IMR-90 (cell line): Measurements from ENCODE around the gene B4GALT5. TPM values are rescaled to one million over a fixed set of nuclear protein-coding genes. Genes with fewer than 3 reads are reported as not detected.

Experiments
- ATAC-seq: fragments of 200-7000 bp; cut with Tn5 transposase; 2 replicates; pipeline ENCODE4 v1.9.1; 2020; ENCODE audit warnings: low read depth, mild to moderate bottlenecking, moderate library complexity
- BruUV-seq: library from RNA; stranded (reverse); fragments of 400-500 nt; replicated peaks from 2 replicates; lab custom pipeline; 2021; lab: Mats Ljungman, UMichigan
- CTCF ChIA-PET: fragments of 300-600 bp; formaldehyde crosslinking; extraction: SDS; loops from one replicate; lab custom pipeline; 2021; ENCODE audit warnings: antibody characterized with exemption; lab: Yijun Ruan, JAX
- POLR2A ChIA-PET: fragments of 300-600 bp; sonication (Branson Sonifier 250); formaldehyde crosslinking; loops from one replicate; lab custom pipeline; 2022; ENCODE audit warnings: antibody characterized with exemption; ENCODE audit not compliant: unreplicated experiment; lab: Charles Lee
- DNase-seq: peaks from one replicate; pipeline ENCODE4 v3.0.0; 2013
- H2AFZ ChIP-seq: replicated peaks from 2 replicates; pipeline ENCODE3; 2013; ENCODE audit warnings: low read length, mild to moderate bottlenecking; ENCODE audit not compliant: poor library complexity
- H2AK5ac ChIP-seq: 2 replicates; pipeline ENCODE4 v1.6.1; 2013; ENCODE audit warnings: low read depth, low read length, inconsistent platforms
- H2AK9ac ChIP-seq: replicated peaks from 2 replicates; pipeline ENCODE3; 2013; ENCODE audit warnings: mild to moderate bottlenecking, low read depth, low read length, moderate library complexity; ENCODE audit not compliant: poor library complexity
- H2BK120ac ChIP-seq: 2 replicates; pipeline ENCODE4 v1.6.1; 2013; ENCODE audit warnings: low read depth, low read length, inconsistent platforms
- H2BK15ac ChIP-seq: 3 replicates; pipeline ENCODE4 v1.6.1; 2013; ENCODE audit warnings: low read depth, low read length, inconsistent platforms
- H2BK20ac ChIP-seq: 2 replicates; pipeline ENCODE4 v1.6.1; 2013; ENCODE audit warnings: low read depth, mild to moderate bottlenecking, inconsistent platforms, low read length, moderate library complexity
- H2BK5ac ChIP-seq: 2 replicates; pipeline ENCODE4 v1.6.1; 2013; ENCODE audit warnings: mild to moderate bottlenecking, low read depth, low read length, inconsistent platforms; ENCODE audit not compliant: poor library complexity, severe bottlenecking
- H3K14ac ChIP-seq: replicated peaks from 2 replicates; pipeline ENCODE4 v1.6.1; 2013; ENCODE audit warnings: low read depth, low read length, inconsistent platforms
- H3K18ac ChIP-seq: 2 replicates; pipeline ENCODE4 v1.6.1; 2013; ENCODE audit warnings: low read depth, low read length, control low read depth
- H3K23ac ChIP-seq: 2 replicates; pipeline ENCODE4 v1.6.1; 2013; ENCODE audit warnings: low read depth, low read length, inconsistent platforms
- H3K27ac ChIP-seq: 2 replicates; pipeline ENCODE4 v1.5.1; 2013; ENCODE audit warnings: mild to moderate bottlenecking, control low read depth, low read length; ENCODE audit not compliant: insufficient read depth
- H3K27me3 ChIP-seq: 2 replicates; pipeline ENCODE4 v1.6.1; 2013; ENCODE audit warnings: low read length; ENCODE audit not compliant: control insufficient read depth, insufficient read depth
- H3K36me3 ChIP-seq: 2 replicates; pipeline ENCODE4 v1.6.1; 2013; ENCODE audit warnings: low read length, mixed read lengths; ENCODE audit not compliant: control insufficient read depth, insufficient read depth
- H3K4ac ChIP-seq: 2 replicates; pipeline ENCODE4 v1.6.1; 2013; ENCODE audit warnings: low read depth, low read length, inconsistent platforms
- H3K4me1 ChIP-seq: 2 replicates; pipeline ENCODE4 v1.6.1; 2013; ENCODE audit warnings: low read length, mixed read lengths; ENCODE audit not compliant: control insufficient read depth, insufficient read depth
- H3K4me2 ChIP-seq: 2 replicates; pipeline ENCODE4 v1.6.1; 2013; ENCODE audit warnings: low read depth, mild to moderate bottlenecking, control low read depth, low read length, moderate library complexity
- H3K4me3 ChIP-seq: 2 replicates; pipeline ENCODE4 v1.5.1; 2013; ENCODE audit warnings: low read depth, mild to moderate bottlenecking, control low read depth, low read length, moderate library complexity; ENCODE audit not compliant: insufficient read depth
- H3K56ac ChIP-seq: 2 replicates; pipeline ENCODE4 v1.6.1; 2013; ENCODE audit warnings: low read length, inconsistent platforms; ENCODE audit not compliant: insufficient read depth; ENCODE audit errors: extremely low read depth
- H3K79me1 ChIP-seq, 2 experiments: 2 replicates each; pipeline ENCODE4 v1.6.1; 2013; ENCODE audit warnings: low read length in 2 of 2, inconsistent platforms in 1 of 2, low read depth in 1 of 2
- H3K9ac ChIP-seq: 2 replicates; pipeline ENCODE4 v1.6.1; 2013; ENCODE audit warnings: low read depth, low read length, control low read depth
- H3K9me1 ChIP-seq: 2 replicates; pipeline ENCODE4 v1.6.1; 2013; ENCODE audit warnings: low read length, inconsistent platforms; ENCODE audit not compliant: insufficient read depth
- H3K9me3 ChIP-seq: 2 replicates; pipeline ENCODE4 v1.6.1; 2013; ENCODE audit warnings: low read length; ENCODE audit not compliant: control insufficient read depth, insufficient read depth
- H4K20me1 ChIP-seq: 2 replicates; pipeline ENCODE4 v1.6.1; 2013; ENCODE audit warnings: low read length, inconsistent platforms; ENCODE audit not compliant: insufficient read depth
- H4K5ac ChIP-seq: 2 replicates; pipeline ENCODE4 v1.6.1; 2013; ENCODE audit warnings: mild to moderate bottlenecking, low read depth, low read length, control low read depth
- H4K8ac ChIP-seq, 2 experiments: 2 replicates each; pipeline ENCODE4 v1.6.1; 2013; ENCODE audit warnings: low read depth in 2 of 2, low read length in 2 of 2, control low read depth in 1 of 2, inconsistent platforms in 1 of 2
- H4K91ac ChIP-seq: 2 replicates; pipeline ENCODE4 v1.6.1; 2013; ENCODE audit warnings: low read depth, low read length, inconsistent platforms; ENCODE audit not compliant: insufficient read depth
- CTCF ChIP-seq: conservative IDR thresholded peaks from 2 replicates; pipeline ENCODE4 v1.5.1; 2012; ENCODE audit warnings: mild to moderate bottlenecking, low read depth, low read length, improper control_type of control experiment
- MAFK ChIP-seq: IDR thresholded peaks from 2 replicates; pipeline ENCODE4 v1.6.1; 2012; ENCODE audit warnings: low read depth, low read length, improper control_type of control experiment
- MAZ ChIP-seq: IDR thresholded peaks from 2 replicates; pipeline ENCODE4 v1.6.1; 2012; ENCODE audit warnings: low read depth, mild to moderate bottlenecking, low read length, improper control_type of control experiment, moderate library complexity, borderline replicate concordance
- NFE2L2 ChIP-seq: fragments of 150-350 bp; IDR thresholded peaks from 2 replicates; pipeline ENCODE4 v1.6.1; 2016; ENCODE audit warnings: low read depth, mild to moderate bottlenecking, low read length
- RAD21 ChIP-seq: IDR thresholded peaks from 2 replicates; pipeline ENCODE4 v1.6.1; 2012; ENCODE audit warnings: low read length, improper control_type of control experiment
- RCOR1 ChIP-seq: IDR thresholded peaks from 2 replicates; pipeline ENCODE4 v1.6.1; 2012; ENCODE audit warnings: mild to moderate bottlenecking, low read length, improper control_type of control experiment; ENCODE audit not compliant: insufficient replicate concordance
- USF2 ChIP-seq: fragments of 150-350 bp; IDR thresholded peaks from 2 replicates; pipeline ENCODE4 v1.6.1; 2017; ENCODE audit warnings: mild to moderate bottlenecking, antibody characterized with exemption, low read length, low read depth
- WGBS, 2 experiments: methylation state at CpG; one replicate each; pipeline versions ENCODE4 v1.1.5 to v1.1.7; 2013; ENCODE audit warnings: missing lambda C conversion rate in 2 of 2; ENCODE audit not compliant: insufficient read length in 1 of 2; ENCODE audit errors: extremely low coverage in 2 of 2; 5-methylcytosine and 5-hydroxymethylcytosine counted together
- dilution Hi-C: fragments of 300-500 bp; cut with HindIII; formaldehyde crosslinking; loops from one replicate; pipeline ENCODE4 v1.14.3; 2018; ENCODE audit warnings: low sequenced_read_pairs; ENCODE audit not compliant: unreplicated experiment
- in situ Hi-C: fragments of 300-500 bp; cut with MboI; formaldehyde crosslinking; loops from 3 replicates; pipeline ENCODE4 v1.14.3; 2019; ENCODE audit warnings: low sequenced_read_pairs, inconsistent platforms, mixed read lengths
- intact Hi-C: fragments of 100-400 bp; cut with micrococcal nuclease; formaldehyde crosslinking; loops from 2 replicates; pipeline ENCODE4 v1.10.0; 2022
- polyA plus RNA-seq, 3 experiments: library from polyadenylated mRNA; depleted of rRNA; stranded (reverse); fragments of >200 nt; gene quantifications; 2 replicates each; pipeline ENCODE4 v1.2.3, GENCODE V29; 2012; ENCODE audit warnings: low replicate concordance in 1 of 3
- total RNA-seq: library from RNA; depleted of rRNA; stranded (reverse); fragments of >200 nt; gene quantifications from 2 replicates; pipeline ENCODE4 v1.2.3, GENCODE V29; 2012

Gene B4GALT5
- total and polyA plus RNA-seq, 2 of the 4 experiments (the other 2 are of a cell fraction), result 11.3 to 20.4 TPM

GRCh38 chr20:49591217-49591865, 122.3 kb downstream of the B4GALT5 start:
- POLR2A ChIA-PET, result no interaction called here
- no peaks in the 10 kb centered on the region for H3K27me3 ChIP-seq
- H2BK120ac ChIP-seq, result peak overlapping the region; percentile 59
- no TSS peak for BruUV-seq
- intact Hi-C loops (no loop called here), in situ Hi-C loops (no loop called here), dilution Hi-C loops (no loop called here)
- 0 out of 2 replicates have a peak, but pooled peaks cover 6% of the 10 kb centered on the region for H3K9me1 ChIP-seq
- H4K91ac ChIP-seq, result peak overlapping the region; percentile 91; the same call in 1 of the 2 replicates
- H3K36me3 ChIP-seq, result no peaks in the 10 kb centered on the region
- peaks cover 32% of the 10 kb centered on the region for H3K4me1 ChIP-seq
- H2AFZ ChIP-seq, result no peak overlapping the region
- H3K79me1 ChIP-seq, result no peaks in the 10 kb centered on the region
- no peak overlapping the region; the same call in 2 of the 3 replicates for H2BK15ac ChIP-seq
- H3K4me2 ChIP-seq, result no peak overlapping the region
- peak overlapping the region; percentile 13; the same call in 1 of the 2 replicates for H2BK20ac ChIP-seq
- no peak overlapping the region for H2AK9ac ChIP-seq
- H3K4me3 ChIP-seq, result no peak overlapping the region
- peak overlapping the region; percentile 15; the same call in 1 of the 2 replicates for H3K27ac ChIP-seq
- 0 out of 2 replicates have a peak overlapping the region, but pooled peaks have one; percentile 13 for H3K4ac ChIP-seq
- TF ChIP-seq MAFK (no peak), RAD21 (no peak), RCOR1 (no peak), NFE2L2 (no peak), MAZ (no peak), CTCF (no peak), USF2 (no peak)
- H3K9ac ChIP-seq, result 0 out of 2 replicates have a peak overlapping the region, but pooled peaks have one; percentile 32
- H3K18ac ChIP-seq, result peak overlapping the region; percentile 18
- peak; percentile 70 for DNase-seq
- no peak overlapping the region for H3K14ac ChIP-seq
- H4K20me1 ChIP-seq, result no peaks in the 10 kb centered on the region
- no CpG with 5 or more reads among the region's 4 CpGs for WGBS, 2 experiments
- no peak overlapping the region for H3K56ac ChIP-seq
- no peaks in the 10 kb centered on the region for H3K9me3 ChIP-seq
- H2AK5ac ChIP-seq, result 0 out of 2 replicates have a peak overlapping the region, but pooled peaks have one; percentile 8
- no peak overlapping the region; the same call in 1 of the 2 replicates for H3K23ac ChIP-seq
- peak overlapping the region; percentile 50 for H4K5ac ChIP-seq
- no peak; the same call in 1 of the 2 replicates for ATAC-seq
- H2BK5ac ChIP-seq, result peak overlapping the region; percentile 11
- peak overlapping the region in 1 of 2 experiments; percentile 67; a peak in 2 of 4 replicates for H4K8ac ChIP-seq
- CTCF ChIA-PET, result interaction anchor here (1.0 kb wide), 1 partner anchor 11 kb away, joined by 3 read pairs; no protein-coding TSS in a partner anchor
